Naive thymus-derived CD8-positive, alpha-beta T cell (primary cell): ENCODE data around the gene RNF135. TPM values are rescaled to one million over a fixed set of nuclear protein-coding genes. Genes with fewer than 3 reads are reported as not detected.
A peak's percentile ranks its signal among the peaks of the same experiment; 100 is the strongest.

Experiments
- ATAC-seq, 2 donors: fragments of 150-1000 bp; cut with Tn5 transposase in 1 of 2; sonication (Bioruptor Pico), chemical (Tn5 transposase) in 1 of 2; 1 replicate in 1 of 2; 2 replicates in 1 of 2; pipeline ENCODE4 v1.10.0; 2021; ENCODE audit warnings: mild to moderate bottlenecking in 2 of 2, moderate library complexity in 2 of 2
- POLR2A ChIA-PET: fragments of 350-600 bp; sonication (Branson Sonifier 250); formaldehyde crosslinking; loops from one replicate; lab custom pipeline; 2021; ENCODE audit warnings: antibody characterized with exemption; lab: Charles Lee
- DNase-seq, 10 donors: peaks; one replicate each; pipeline versions ENCODE4 v3.0.0 to v3.0.0-alpha.2; 2020 to 2022
- H3K27ac Mint-ChIP-seq, 10 donors: one replicate each; pipeline ENCODE4 v1.8.0; 2020 to 2022; ENCODE audit warnings: mild to moderate bottlenecking in 10 of 10, mixed read lengths in 10 of 10, moderate library complexity in 4 of 10, inconsistent platforms in 1 of 10
- H3K27me3 Mint-ChIP-seq, 5 donors: one replicate each; pipeline ENCODE4 v1.8.0; 2021 to 2022; ENCODE audit warnings: mixed read lengths in 5 of 5
- H3K36me3 Mint-ChIP-seq, 3 donors: one replicate each; pipeline ENCODE4 v1.8.0; 2020 to 2022; ENCODE audit warnings: mixed read lengths in 3 of 3, mild to moderate bottlenecking in 2 of 3, inconsistent platforms in 1 of 3
- H3K4me1 Mint-ChIP-seq, 4 donors: one replicate each; pipeline ENCODE4 v1.8.0; 2021 to 2022; ENCODE audit warnings: mixed read lengths in 4 of 4
- H3K4me3 Mint-ChIP-seq, 10 donors: one replicate each; pipeline ENCODE4 v1.8.0; 2020 to 2022; ENCODE audit warnings: mild to moderate bottlenecking in 10 of 10, mixed read lengths in 10 of 10, moderate library complexity in 6 of 10, inconsistent platforms in 1 of 10
- H3K9me3 Mint-ChIP-seq, 9 donors: one replicate each; pipeline ENCODE4 v1.8.0; 2020 to 2022; ENCODE audit warnings: mixed read lengths in 9 of 9, mild to moderate bottlenecking in 3 of 9, inconsistent platforms in 1 of 9, moderate library complexity in 1 of 9
- polyA plus RNA-seq, 3 donors: library from polyadenylated mRNA; unstranded; fragments of 300-500 nt; fragmentation: Illumina TruSeq; gene quantifications; one replicate each; pipeline ENCODE4 v1.2.3, GENCODE V29; 2021
- total RNA-seq, 8 experiments: library from RNA in 2 of 8; stranded (reverse) in 2 of 8; gene quantifications; one replicate each; pipeline ENCODE4 v1.2.3 and lab custom pipeline; 2021 to 2026

RNF135 gene
- total and polyA plus RNA-seq, 5 experiments from 2014 or later = 2.9 to 5.4 (median 3.3) TPM

DNA sequence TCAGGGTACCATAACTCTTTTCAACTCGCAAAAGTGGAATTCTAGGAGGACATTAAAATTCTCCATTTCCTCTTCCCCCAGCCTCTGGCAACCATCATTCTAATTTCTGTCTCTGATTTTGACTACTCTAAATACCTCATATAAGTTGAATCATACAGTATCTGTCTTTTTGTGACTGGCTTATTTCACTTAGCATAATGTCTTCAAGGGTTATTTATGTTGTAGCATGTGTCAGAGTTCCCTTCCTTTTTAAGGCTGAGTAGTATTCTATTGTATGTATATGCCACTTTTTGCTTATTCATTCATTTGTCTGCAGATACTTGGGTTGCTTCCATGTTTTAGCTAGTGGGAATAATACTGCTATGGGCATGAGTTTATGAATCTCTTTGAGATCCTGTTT is 12.0 kb downstream of the RNF135 start:
- POLR2A ChIA-PET = no interaction called here
- Mint-ChIP-seq H3K4me3 (no peak overlapping the region), H3K27me3 (peaks cover 0 to 2% (median 0%) of the 10 kb centered on the region in 5 donors), H3K9me3 (no peaks in the 10 kb centered on the region), H3K4me1 (peaks cover 0 to 6% (median under 1%) of the 10 kb centered on the region in 4 donors), H3K27ac (no peak overlapping the region), H3K36me3 (peaks cover 0 to 11% (median 2%) of the 10 kb centered on the region in 3 donors)
- ATAC-seq = no peak
- DNase-seq = no peak

DNA sequence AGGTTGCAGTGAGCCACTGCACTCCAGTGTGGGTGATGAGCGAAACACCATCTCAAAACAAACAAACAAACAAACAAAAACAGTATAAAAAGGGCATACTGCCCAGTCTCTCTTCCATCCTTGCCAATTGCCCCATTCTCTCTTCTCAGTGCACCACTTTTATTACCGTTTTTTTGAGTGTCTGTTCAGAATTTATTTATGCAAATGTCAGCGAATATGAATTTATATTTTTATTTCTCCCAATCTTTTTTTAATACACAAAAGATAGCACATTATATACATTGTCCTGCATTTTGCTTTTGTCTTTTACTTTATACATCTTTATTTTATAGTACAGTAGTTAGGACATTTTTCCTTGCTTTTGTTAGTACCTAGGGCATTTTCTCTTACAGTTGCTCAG is 19.6 kb downstream of the RNF135 start:
- ATAC-seq = no peak
- POLR2A ChIA-PET = no interaction called here
- no peak overlapping the region for H3K4me3 Mint-ChIP-seq

DNA sequence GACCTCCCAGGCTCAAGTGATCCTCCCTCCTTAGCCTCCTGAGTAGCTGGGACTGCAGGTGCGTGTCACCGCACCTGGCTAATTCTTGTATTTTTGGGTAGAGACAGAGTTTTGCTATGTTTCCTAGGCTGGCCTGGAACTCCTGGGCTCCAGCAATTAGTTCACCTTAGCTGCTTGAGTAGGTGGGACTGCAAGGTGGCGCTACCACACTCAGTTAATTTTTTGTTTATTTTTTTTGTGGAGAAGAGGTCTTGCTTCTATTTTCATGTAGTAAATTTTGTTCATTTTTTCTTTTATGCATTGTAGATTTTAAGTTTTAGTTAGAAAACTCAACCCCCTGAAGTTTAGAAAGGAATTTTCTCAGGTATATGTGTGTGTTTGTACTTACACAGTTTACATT is 21.7 kb downstream of the RNF135 start:
- H3K9me3 Mint-ChIP-seq = no peaks in the 10 kb centered on the region
- POLR2A ChIA-PET = no interaction called here

More for the DNA sequence above, 19.6 kb downstream of the RNF135 start:
- peaks cover 0 to 16% (median 0%) of the 10 kb centered on the region in 3 donors for H3K36me3 Mint-ChIP-seq
- H3K9me3 Mint-ChIP-seq = no peaks in the 10 kb centered on the region
- H3K27me3 Mint-ChIP-seq = no peaks in the 10 kb centered on the region
- DNase-seq = no peak
- H3K27ac Mint-ChIP-seq = no peak overlapping the region
- H3K4me1 Mint-ChIP-seq = peaks cover 0 to 2% (median 0%) of the 10 kb centered on the region in 4 donors

DNA sequence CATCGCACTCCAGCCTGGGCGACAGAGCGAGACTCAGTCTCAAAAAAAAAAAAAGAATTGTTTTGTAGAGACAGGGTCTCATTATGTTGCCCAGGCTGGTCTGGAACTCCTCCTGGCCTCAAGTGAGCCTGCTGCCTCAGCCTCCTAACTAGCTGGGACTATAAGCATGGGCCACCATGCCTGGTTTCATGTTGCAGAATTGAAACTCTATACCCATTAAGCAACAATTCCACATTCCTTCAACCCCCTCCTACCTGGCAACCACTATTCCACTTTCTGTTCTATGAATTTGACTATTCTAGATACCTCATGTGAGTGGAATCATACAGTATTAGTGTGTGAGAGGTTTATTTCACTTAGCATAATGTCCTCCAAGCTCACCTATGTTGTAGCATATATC is 24.5 kb downstream of the RNF135 start:
- no peak overlapping the region for H3K4me3 Mint-ChIP-seq
- no peaks in the 10 kb centered on the region for H3K4me1 Mint-ChIP-seq
- H3K27ac Mint-ChIP-seq = no peak overlapping the region
- no peaks in the 10 kb centered on the region for H3K27me3 Mint-ChIP-seq
- peaks cover 0 to 35% (median 12%) of the 10 kb centered on the region in 3 donors for H3K36me3 Mint-ChIP-seq
- H3K9me3 Mint-ChIP-seq = no peaks in the 10 kb centered on the region
- POLR2A ChIA-PET = no interaction called here
- DNase-seq (no peak), ATAC-seq (no peak)

More for the DNA sequence above, 21.7 kb downstream of the RNF135 start:
- DNase-seq (no peak), ATAC-seq (no peak)
- Mint-ChIP-seq H3K36me3 (peaks cover 0 to 24% (median 4%) of the 10 kb centered on the region in 3 donors), H3K27ac (no peak overlapping the region), H3K27me3 (no peaks in the 10 kb centered on the region), H3K4me3 (no peak overlapping the region), H3K4me1 (peaks cover 0 to 2% (median 0%) of the 10 kb centered on the region in 4 donors)

DNA sequence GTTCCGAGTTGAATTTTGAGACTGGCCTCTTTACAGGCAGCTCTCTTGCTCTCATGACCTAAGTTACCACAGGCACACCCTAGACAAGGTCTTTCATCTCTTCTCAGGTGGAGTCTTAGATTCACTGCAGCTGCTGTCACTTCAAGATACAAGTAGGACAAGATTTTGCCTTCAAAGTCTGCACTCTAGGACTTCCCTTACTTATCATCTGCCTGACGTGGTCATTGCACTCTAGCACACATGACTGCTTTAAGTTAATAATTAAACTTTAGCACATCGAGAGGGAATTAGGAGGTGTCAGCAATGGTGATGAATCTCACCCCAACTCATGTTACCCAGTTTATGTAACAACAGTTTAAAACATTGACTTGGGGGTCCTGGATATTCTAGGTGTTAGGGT is 25.6 kb downstream of the RNF135 start:
- no peak for DNase-seq
- POLR2A ChIA-PET = no interaction called here
- no peak overlapping the region for H3K27ac Mint-ChIP-seq
- no peak overlapping the region for H3K4me3 Mint-ChIP-seq
- no peaks in the 10 kb centered on the region for H3K4me1 Mint-ChIP-seq
- H3K36me3 Mint-ChIP-seq = peaks cover 0 to 31% (median 12%) of the 10 kb centered on the region in 3 donors
- H3K9me3 Mint-ChIP-seq = no peaks in the 10 kb centered on the region
- H3K27me3 Mint-ChIP-seq = no peaks in the 10 kb centered on the region
- ATAC-seq = no peak

DNA sequence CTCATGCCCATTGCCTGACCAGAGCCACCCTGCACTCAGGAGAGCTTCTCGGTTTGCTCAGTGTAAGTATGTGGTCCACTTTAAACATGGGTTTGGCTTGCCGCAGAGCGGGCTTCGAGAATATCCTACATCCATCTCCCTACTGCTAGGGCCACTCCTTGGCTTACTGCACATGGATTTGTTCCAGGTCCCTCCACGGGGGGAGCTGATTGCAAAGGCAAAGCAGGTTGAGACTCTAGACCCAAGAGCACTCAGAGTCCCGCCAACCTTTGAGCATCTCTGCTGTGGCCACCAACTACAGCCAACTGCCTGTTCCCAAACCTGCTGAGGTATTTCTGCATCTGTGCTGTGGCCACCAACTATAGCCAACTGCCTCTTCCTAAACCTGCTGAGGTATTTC is 26.4 kb downstream of the RNF135 start:
- Mint-ChIP-seq H3K27ac (peak overlapping the region in 1 of 10 donors; percentile 60), H3K9me3 (no peaks in the 10 kb centered on the region), H3K4me1 (no peaks in the 10 kb centered on the region), H3K4me3 (no peak overlapping the region), H3K27me3 (no peaks in the 10 kb centered on the region), H3K36me3 (peaks cover 0 to 37% (median 14%) of the 10 kb centered on the region in 3 donors)
- DNase-seq = no peak
- POLR2A ChIA-PET = no interaction called here
- no peak for ATAC-seq

DNA sequence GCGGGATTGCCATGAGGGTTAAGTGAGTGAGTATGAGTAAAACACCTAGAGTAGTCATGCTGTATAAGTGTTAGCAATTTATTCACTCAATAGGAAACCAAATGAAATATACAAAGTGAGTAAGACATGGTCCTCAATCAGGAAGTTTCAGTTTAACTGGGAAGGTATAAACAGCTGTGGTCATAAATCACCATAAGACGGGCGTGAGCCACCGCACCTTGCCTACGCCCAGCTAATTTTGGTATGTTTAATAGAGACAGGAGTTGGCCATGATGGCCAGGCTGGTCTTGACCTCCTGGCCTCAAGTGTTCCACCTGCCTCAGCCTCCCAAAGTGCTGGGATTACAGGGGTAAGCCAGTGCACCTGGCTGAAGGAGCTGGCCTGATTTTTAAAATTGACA is 27.0 kb downstream of the RNF135 start:
- DNase-seq (no peak), ATAC-seq (no peak)
- H3K27ac Mint-ChIP-seq = no peak overlapping the region
- no peaks in the 10 kb centered on the region for H3K27me3 Mint-ChIP-seq
- no peaks in the 10 kb centered on the region for H3K9me3 Mint-ChIP-seq
- POLR2A ChIA-PET = no interaction called here
- no peak overlapping the region for H3K4me3 Mint-ChIP-seq
- H3K36me3 Mint-ChIP-seq = peaks cover 0 to 37% (median 14%) of the 10 kb centered on the region in 3 donors
- no peaks in the 10 kb centered on the region for H3K4me1 Mint-ChIP-seq

DNA sequence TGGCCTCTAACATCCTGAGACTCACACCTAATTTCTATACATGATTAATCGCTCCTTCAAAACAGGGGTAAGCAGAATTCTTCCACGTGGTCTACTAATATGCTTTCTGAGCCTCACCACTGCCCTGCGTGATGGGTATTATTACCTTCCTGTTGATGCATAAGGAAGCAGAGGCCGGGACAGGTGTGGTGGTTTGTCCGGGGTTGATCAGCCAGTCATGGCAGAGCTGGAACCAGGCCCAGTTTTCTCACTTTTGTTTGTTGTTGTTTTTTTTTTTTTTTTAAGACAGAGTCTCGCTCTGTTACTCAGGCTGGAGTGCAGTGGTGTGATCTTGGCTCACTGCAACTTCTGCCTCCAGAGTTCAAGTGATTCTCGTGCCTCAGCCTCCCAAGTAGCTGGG is 31.2 kb downstream of the RNF135 start:
- POLR2A ChIA-PET = no interaction called here
- Mint-ChIP-seq H3K36me3 (peaks cover 9 to 32% (median 10%) of the 10 kb centered on the region in 3 donors), H3K27me3 (peaks cover 0 to 7% (median 0%) of the 10 kb centered on the region in 5 donors), H3K4me3 (no peak overlapping the region), H3K27ac (no peak overlapping the region), H3K4me1 (peaks cover 0 to 3% (median 0%) of the 10 kb centered on the region in 4 donors), H3K9me3 (peaks cover 0 to 6% (median 2%) of the 10 kb centered on the region in 9 donors)
- no peak for ATAC-seq
- DNase-seq = no peak

DNA sequence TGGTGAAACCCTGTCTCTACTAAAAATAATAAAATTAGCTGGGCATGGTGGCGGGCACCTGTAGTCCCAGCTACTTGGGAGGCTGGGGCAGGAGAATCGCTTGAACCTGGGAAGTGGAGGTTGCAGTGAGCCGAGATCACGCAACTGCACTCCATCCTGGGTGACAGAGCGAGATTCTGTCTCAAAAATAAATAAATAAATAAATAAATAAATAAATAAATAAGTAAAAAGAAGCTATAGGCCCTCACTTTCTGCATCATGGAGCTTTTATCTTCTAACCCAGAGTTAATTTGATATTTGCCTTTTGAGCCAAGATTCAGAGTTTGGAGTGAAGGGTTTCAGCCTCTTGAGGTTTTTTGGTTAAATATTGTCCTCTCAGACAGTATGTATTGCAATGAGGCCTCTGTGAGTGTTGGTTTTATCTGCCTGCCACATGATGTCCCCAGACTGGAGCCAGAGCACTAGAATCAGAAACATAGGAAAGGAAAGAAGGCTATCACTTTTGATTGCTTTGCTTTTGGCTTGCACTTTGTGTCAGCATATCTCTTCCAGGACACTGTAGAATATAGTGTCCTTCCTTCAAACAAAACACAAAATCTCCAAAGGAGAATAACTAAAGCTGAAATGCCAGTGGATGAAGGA is 32.5 kb downstream of the RNF135 start:
- Mint-ChIP-seq H3K9me3 (peaks cover 0 to 6% (median 2%) of the 10 kb centered on the region in 9 donors), H3K36me3 (peaks cover 9 to 22% (median 10%) of the 10 kb centered on the region in 3 donors), H3K4me1 (peaks cover 3 to 13% (median 5%) of the 10 kb centered on the region in 4 donors), H3K4me3 (no peak overlapping the region), H3K27ac (no peak overlapping the region), H3K27me3 (peaks cover 0 to 7% (median 3%) of the 10 kb centered on the region in 5 donors)
- POLR2A ChIA-PET = interaction anchor here (0.6 kb wide), 1 partner anchor 79 kb away, joined by 3 read pairs; no protein-coding TSS in a partner anchor
- DNase-seq (no peak), ATAC-seq (no peak)

DNA sequence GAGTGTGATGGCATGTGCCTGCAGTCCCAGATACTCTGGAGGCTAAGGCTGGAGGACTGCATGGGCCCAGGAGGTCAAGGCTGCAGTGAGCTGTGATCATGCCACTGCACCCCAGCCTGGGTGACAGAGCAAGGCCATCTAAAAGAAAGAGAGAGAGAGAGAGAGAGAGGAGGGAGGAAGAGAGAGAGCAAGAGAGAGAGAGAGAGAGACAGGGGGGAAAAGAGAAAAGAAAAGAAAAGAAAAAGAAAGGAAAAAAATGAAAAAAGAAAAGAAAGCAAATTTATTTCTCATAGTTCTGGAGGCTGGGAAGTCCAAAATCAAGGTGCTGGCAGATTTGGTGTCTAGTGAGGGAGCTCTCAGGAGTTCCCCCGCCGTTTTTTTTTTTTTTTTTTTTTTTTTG is 33.3 kb downstream of the RNF135 start:
- Mint-ChIP-seq H3K36me3 (peaks cover 7 to 16% (median 9%) of the 10 kb centered on the region in 3 donors), H3K4me3 (no peak overlapping the region), H3K4me1 (peaks cover 6 to 19% (median 8%) of the 10 kb centered on the region in 4 donors), H3K27ac (peak overlapping the region in 2 of 10 donors; percentile 49 to 56), H3K27me3 (peaks cover 0 to 7% (median 3%) of the 10 kb centered on the region in 5 donors), H3K9me3 (peaks cover 0 to 6% (median 2%) of the 10 kb centered on the region in 9 donors)
- DNase-seq = no peak
- POLR2A ChIA-PET = interaction anchor here (0.6 kb wide), 1 partner anchor 80 kb away, joined by 3 read pairs; no protein-coding TSS in a partner anchor
- no peak for ATAC-seq

DNA sequence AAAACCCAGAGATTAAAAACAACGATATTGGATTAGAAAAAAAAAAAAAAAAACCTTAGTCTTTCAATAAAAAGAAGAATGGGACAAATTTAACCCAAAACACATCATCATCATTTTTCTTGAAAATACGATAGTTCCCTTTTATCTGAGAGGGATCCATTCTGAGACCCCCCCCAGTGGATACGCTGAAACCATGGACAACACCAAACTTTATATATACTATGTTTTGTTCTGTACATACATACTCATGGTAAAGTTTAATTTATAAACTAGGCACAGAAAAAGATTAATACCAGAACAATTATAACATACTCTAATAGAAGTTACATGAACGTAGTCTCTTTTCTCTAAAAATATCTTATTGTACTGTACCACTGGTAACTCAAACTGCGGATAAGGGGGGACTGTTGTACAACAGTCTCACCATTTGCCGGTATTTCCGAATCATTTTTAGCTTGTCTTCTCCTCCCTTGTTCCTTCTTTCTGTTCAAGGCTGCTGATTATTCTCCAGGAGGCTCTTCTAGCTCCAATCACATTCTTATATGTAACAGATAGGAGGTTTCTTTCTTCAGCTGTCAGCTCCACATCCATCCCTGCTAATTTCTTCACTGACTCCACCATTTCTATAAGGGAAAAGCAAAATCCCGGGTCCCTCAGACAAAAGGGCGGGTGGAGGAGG is 37.0 kb downstream of the RNF135 start:
- Mint-ChIP-seq H3K27me3 (peaks cover 3 to 10% (median 7%) of the 10 kb centered on the region in 5 donors), H3K9me3 (peaks cover 0 to 6% (median 2%) of the 10 kb centered on the region in 9 donors), H3K27ac (peak overlapping the region in 6 of 10 donors; percentile 27 to 88 (median 48)), H3K36me3 (peaks cover 0 to 9% (median 2%) of the 10 kb centered on the region in 3 donors), H3K4me1 (peaks cover 8 to 27% (median 10%) of the 10 kb centered on the region in 4 donors), H3K4me3 (peak overlapping the region; percentile 68 to 97 (median 88))
- ATAC-seq = no peak
- peak in 1 of 10 donors; percentile 7 for DNase-seq
- POLR2A ChIA-PET = interaction anchor here (0.7 to 1.5 kb wide), 4 partner anchors 37 to 893 kb away, joined by 3 to 6 read pairs (median 5); partner anchors contain the start of genes RNF135 and UTP6

DNA sequence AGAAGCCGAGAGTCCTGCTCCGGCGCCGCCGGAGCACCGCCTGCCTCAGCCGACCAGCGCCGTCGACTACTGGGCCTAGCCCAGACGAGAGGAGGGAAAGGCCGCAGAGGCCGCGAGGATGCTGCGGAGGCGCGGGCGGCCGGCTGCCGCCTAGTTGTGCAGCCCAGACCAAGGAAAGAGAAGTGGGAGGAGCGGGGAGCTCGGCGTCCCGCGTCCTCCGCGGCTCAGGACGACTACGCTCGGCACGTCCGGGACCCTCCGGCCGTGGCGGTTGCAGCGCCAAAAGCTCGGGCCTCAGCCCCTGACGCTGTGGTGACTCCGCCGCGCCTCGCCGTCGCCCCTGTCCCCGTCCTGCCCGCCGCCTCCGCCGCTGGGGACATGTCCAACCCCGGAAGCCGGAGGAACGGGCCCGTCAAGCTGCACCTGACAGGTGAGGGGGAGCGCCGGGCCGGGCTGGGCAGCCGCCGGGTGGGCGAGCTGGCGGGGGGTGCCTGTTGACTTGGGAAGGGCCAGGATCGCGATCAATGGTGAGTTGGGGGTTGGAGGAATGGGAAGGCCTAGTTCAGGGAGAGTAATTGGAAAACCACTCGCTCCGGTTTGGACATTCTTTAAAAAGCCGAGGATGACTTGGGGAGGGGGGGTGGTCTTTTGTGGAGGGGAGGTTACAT is 37.7 kb downstream of the RNF135 start:
- H3K9me3 Mint-ChIP-seq = peaks cover 0 to 6% (median 2%) of the 10 kb centered on the region in 9 donors
- peak; percentile 16 to 68 (median 38) for DNase-seq
- H3K4me3 Mint-ChIP-seq = peak overlapping the region; percentile 83 to 97 (median 88)
- POLR2A ChIA-PET = interaction anchor here (0.5 to 1.5 kb wide), 4 partner anchors 38 to 1461 kb away, joined by 3 to 6 read pairs (median 4); partner anchors contain the start of genes RNF135 and UTP6
- peak; percentile 80 to 84 for ATAC-seq
- peaks cover 0 to 9% (median 2%) of the 10 kb centered on the region in 3 donors for H3K36me3 Mint-ChIP-seq
- H3K27me3 Mint-ChIP-seq = peaks cover 3 to 14% (median 7%) of the 10 kb centered on the region in 5 donors
- peak overlapping the region; percentile 23 to 89 (median 81) for H3K27ac Mint-ChIP-seq
- H3K4me1 Mint-ChIP-seq = peaks cover 8 to 27% (median 10%) of the 10 kb centered on the region in 4 donors
